ENCODE data around the gene ZMYND10.
"Not testable (repeated sequence)": the region's sequence is repeated elsewhere in the genome, so short reads cannot be mapped to it uniquely, and the experiment has no call there.

The ZMYND10 gene

DNA sequence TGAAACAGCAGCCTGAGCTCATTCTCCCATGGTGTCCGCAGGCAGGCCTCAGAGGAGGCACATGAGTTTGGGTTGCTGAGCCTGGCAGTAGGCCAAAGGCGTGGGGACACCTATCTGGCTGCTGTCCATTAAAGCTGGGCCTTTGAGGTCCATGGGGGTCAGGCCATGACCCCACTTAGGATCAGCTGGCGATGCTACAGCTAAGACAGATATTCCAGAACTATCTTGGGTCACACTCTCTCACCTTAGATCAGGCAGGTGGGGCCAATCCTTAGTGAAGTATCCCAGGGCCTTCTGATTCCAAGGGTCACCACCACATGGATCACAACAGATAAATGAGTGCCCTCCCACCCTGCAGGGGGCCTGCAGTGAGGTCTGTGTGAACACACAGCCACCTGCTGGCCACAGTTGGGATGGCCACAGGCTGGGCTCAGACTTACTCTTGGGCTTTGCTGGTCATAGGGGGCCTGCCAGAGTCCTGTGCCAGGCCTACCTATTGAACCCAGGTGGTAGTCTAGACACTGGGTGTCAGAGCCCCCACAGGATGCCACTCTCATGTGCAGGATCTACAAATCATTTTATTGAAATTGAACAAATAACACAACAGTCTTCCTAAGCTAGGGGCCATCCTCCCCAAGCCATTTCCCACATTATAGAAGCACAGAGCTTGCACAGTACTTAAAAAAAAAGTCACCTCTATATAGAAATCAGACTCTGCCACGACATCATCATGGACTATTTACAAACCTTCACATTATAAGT, 21.0 kb downstream of the ZMYND10 start:
- peak; percentile 5 to 46 (median 34) for DNase-seq

- no peak for DNase-seq
These were observed 21.8 kb downstream of the ZMYND10 start for GRCh38 chr3:50323614-50324199.

DNA sequence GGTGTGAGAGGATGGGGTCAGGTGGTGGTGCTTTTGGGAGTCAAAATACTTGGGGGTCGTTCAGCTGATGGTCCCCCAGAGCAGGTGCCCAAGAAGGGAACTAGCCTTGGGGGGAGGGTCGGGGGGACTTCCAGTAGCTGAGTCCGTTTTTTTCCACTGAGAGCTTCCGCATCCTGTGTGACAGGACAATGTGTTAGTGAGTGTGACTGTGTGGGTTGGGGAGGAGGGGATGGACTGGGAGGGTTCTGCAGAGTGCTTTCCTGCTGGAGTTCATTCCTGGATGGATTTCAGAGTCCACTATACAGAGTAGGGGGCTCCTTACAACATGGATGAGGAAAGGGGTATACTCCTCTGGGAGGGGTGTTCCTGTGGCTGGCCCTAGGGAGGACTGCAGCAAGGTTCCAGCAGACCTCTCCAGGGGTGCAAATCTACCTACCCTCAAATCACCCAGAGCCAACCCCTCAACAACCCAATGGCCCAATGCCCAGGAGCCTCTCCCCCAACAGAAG, 22.4 kb downstream of the ZMYND10 start:
- DNase-seq: no peak

DNA sequence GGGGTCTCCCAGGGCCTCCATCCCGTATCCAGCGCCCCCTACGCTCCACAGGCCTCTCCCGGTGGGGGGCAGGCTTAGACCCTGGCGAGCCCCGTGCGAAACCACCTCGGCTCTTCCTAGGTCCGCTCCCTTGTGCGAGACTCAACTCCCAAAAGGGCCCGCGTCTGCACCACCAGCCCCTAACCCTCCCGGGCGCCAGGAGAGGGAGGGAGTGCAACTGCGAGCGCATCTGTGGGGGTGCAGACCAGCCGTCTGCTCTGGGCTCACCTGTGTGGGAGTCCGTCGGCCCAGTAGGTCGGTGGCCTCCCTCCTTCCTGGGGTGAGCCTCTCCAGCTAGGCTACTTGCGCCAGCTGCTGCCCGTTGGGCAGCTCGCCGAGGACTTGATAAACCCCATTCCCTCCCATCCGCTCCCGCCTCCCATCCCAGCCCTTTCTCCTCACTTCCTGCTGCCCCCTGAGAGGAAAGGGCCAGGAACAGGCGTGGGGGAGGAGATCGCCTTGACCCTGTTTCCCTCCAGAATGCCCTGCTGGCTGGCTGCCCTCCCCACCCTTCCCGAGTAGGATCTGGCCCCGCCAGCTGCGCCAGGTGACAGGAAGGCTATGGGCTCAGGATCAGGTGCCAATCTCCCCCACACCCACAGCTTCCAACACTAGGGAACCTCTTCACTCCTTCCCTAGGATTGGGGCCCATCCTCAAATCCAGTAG, 23.0 kb downstream of the ZMYND10 start, which contains the start of gene HYAL2:
Gene HYAL2, minus strand, starts transcription at position 360 of the 706 bp plus-strand sequence. CDS start 2,256 bp downstream, outside the sequence.
- DNase-seq: no peak

- DNase-seq: no peak
These were observed 23.5 kb downstream of the ZMYND10 start for GRCh38 chr3:50322115-50322385.

GRCh38 chr3:50321336-50322114, 24.0 kb downstream of the ZMYND10 start:
- peak; percentile 72 to 91 (median 79) for DNase-seq

GRCh38 chr3:50320853-50321335, 24.6 kb downstream of the ZMYND10 start:
- DNase-seq: peak in 5 of 6 experiments; percentile 33 to 85 (median 69)

DNA sequence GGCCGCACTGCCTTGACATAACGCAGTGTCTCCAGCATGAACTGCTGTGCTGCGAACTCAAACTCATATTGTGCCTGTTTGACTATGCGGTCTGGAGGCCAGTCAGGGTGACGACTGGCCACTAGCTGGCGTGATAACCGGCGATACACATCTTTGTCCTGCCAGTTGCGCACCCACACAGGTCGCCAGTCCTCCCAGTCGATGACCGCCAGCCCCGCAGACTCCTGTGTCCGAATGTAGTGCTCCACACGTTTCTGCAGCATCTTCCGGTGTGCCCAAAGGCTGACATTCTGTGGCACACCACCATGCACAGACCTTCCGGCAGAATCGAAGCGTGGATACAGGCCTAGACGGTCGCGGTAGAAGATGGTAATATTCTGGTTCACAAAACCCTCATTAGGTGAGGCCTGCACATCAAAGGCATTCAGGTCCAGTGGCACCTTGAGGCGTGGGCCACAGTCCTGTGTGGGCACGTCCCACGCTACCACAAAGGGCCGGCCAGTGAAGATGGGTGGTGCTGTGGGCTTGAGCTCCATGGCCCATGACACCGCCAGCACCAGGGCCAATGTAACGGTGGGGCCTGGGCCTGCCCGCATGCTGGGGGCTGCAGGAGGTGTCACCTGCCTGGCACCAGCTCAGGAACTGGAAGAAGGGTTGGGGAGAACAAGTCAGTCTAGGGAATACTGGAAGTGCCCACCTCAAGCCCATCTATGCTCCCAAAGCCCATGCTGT, 25.5 kb downstream of the ZMYND10 start:
- DNase-seq: no peak

- DNase-seq: no peak
These were observed 26.2 kb downstream of the ZMYND10 start for GRCh38 chr3:50319181-50319893.

GRCh38 chr3:50318615-50319014, 26.9 kb downstream of the ZMYND10 start:
- DNase-seq: no peak

- DNase-seq: no peak
These were observed 27.4 kb downstream of the ZMYND10 start for GRCh38 chr3:50318163-50318562.

GRCh38 chr3:50317300-50317699, 28.2 kb downstream of the ZMYND10 start:
- DNase-seq: no peak

GRCh38 chr3:50316657-50317242, 28.8 kb downstream of the ZMYND10 start:
- no peak for DNase-seq

- no peak for DNase-seq
These were observed 30.7 kb downstream of the ZMYND10 start for GRCh38 chr3:50314816-50315215.

DNA sequence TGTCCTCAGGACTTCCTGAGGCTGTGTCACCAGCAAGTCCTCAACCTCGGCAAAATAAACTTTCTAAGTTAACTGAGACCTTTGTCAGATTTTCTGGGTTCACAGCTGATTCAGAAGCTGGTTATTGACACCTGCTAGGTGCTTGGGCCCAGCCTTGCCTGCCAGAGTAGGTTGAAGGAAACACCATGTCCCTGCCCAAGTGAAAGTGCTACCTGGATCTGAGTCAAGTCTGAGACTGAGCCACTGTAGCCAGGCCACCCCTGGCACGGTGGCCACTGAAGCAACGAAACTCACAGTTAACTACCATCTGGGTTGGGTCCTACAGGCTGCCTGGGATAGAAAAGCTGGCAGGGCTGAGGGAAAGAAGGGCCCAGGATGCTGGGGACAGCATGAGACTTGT, 31.2 kb downstream of the ZMYND10 start:
- DNase-seq: no peak

GRCh38 chr3:50312041-50312440, 33.5 kb downstream of the ZMYND10 start:
- DNase-seq: not testable (repeated sequence)

- no peak for DNase-seq
These were observed 40.9 kb downstream of the ZMYND10 start for GRCh38 chr3:50304601-50305000.

- no peak for DNase-seq
These were observed 42.3 kb downstream of the ZMYND10 start, which contains the start of gene HYAL1 for GRCh38 chr3:50303013-50303815. HYAL1 (minus strand) TSS chr3:50303574; CDS start chr3:50302956, 618 bp downstream.

DNA sequence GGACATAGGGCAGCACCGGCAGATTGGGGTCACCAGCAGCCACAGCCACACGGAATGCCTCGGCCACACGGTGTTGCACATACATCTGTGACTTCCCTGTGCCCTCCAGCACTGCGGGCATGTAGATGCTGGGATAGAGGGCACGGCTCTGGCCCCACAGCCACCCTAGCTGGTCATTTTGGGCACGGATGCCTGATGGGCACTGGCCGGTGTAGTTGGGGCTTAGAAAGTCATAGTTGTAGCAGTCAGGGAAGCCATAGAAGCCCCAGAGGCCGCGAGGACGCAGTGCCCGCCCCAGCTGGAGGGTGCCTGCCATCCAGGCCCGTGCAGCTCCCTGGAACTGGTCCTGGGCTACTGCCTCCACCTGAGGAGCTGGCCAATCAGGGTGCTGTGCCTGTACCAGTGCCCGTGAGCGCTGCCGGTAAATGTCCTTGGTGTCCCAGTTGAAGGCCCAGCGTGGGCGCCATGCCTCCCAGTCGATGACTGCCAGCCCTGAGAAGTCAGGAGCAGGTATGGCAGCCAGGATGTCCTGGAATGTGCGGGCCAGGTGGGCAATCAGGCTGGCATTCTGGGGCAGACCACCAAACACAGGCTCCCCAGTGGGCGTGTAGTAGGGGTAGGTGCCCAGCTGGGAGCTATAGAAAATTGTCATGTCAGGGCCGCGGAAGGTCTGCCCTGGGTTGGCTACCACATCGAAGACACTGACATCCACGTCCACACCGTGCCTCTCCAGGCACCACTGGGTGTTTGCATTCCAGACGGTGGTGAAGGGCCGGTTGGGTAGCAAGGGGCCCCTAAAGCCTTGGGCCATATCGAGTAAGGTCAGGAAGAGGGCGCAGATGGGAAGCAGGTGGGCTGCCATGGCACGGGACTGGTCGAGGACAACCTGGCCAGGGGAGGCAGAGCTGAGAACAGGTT, 43.2 kb downstream of the ZMYND10 start:
- DNase-seq: no peak
